Measurements from ENCODE around the gene TRPM3. TPM values are rescaled to one million over a fixed set of nuclear protein-coding genes. Genes with fewer than 3 reads are reported as not detected.

Gene TRPM3
- total RNA-seq, 4 donors from 2014 or later = 0.27 to 1.2 (median 0.47) TPM; not detected in 1

GRCh38 chr9:71032779-71033178, 88.6 kb downstream of the TRPM3 start:
- ATAC-seq = no peak
- Histone ChIP-seq H3K27me3 (no peaks in the 10 kb centered on the region), H3K9me3 (no peaks in the 10 kb centered on the region), H3K4me1 (no peaks in the 10 kb centered on the region), H3K27ac (no peak overlapping the region), H3K4me3 (no peak overlapping the region), H3K36me3 (no peaks in the 10 kb centered on the region)
- TF ChIP-seq POLR2A (IDR thresholded peaks at IDR 0.05) (no peak), EP300 (IDR thresholded peaks at IDR 0.05) (no peak), CTCF (IDR thresholded peaks at IDR 0.05) (no peak), POLR2AphosphoS5 (IDR thresholded peaks at IDR 0.05) (no peak)

DNA sequence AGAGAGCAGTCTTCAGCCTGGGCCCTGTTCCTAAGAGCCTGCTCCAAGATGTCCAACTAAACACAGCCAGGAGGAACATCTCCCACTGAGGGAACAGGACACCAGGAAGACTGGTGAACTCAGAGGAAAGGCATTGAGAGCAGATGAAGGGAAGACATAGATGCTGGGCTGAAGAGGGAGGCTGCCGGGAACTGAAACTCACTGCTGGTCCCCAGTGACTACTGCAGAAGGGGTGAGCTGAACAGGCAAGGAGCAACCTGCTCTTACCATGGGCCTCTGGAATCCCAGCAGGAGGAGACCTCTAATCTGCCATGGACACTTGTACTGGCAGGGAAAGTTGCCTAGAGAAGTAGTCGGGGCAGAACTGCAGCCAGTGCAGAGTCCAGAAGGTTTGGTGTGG, 95.7 kb downstream of the TRPM3 start:
- no peaks in the 10 kb centered on the region for H3K4me1 ChIP-seq
- TF ChIP-seq CTCF (IDR thresholded peaks at IDR 0.05) (no peak), EP300 (IDR thresholded peaks at IDR 0.05) (no peak), POLR2A (IDR thresholded peaks at IDR 0.05) (no peak), POLR2AphosphoS5 (IDR thresholded peaks at IDR 0.05) (no peak)
- no peaks in the 10 kb centered on the region for H3K36me3 ChIP-seq
- no peak overlapping the region for H3K4me3 ChIP-seq
- H3K27me3 ChIP-seq = no peaks in the 10 kb centered on the region
- WGBS, 2 donors (ENCODE audit: low coverage in 1 of 2) = 80 to 83% methylated on average over 1 of the region's 2 CpGs
- ATAC-seq = no peak
- H3K9me3 ChIP-seq = no peaks in the 10 kb centered on the region
- H3K27ac ChIP-seq = no peak overlapping the region

GRCh38 chr9:71025201-71025600, 96.2 kb downstream of the TRPM3 start:
- Histone ChIP-seq H3K4me3 (no peak overlapping the region), H3K36me3 (no peaks in the 10 kb centered on the region), H3K27me3 (no peaks in the 10 kb centered on the region), H3K27ac (no peak overlapping the region), H3K4me1 (no peaks in the 10 kb centered on the region), H3K9me3 (no peaks in the 10 kb centered on the region)
- no peak for TF ChIP-seq POLR2A (IDR thresholded peaks at IDR 0.05)
- TF ChIP-seq CTCF (IDR thresholded peaks at IDR 0.05) = no peak
- no peak for TF ChIP-seq EP300 (IDR thresholded peaks at IDR 0.05)
- no peak for TF ChIP-seq POLR2AphosphoS5 (IDR thresholded peaks at IDR 0.05)
- WGBS, 2 donors (ENCODE audit: low coverage in 1 of 2) = 54% methylated on average over 6 of the region's 6 CpGs
- ATAC-seq = no peak

DNA sequence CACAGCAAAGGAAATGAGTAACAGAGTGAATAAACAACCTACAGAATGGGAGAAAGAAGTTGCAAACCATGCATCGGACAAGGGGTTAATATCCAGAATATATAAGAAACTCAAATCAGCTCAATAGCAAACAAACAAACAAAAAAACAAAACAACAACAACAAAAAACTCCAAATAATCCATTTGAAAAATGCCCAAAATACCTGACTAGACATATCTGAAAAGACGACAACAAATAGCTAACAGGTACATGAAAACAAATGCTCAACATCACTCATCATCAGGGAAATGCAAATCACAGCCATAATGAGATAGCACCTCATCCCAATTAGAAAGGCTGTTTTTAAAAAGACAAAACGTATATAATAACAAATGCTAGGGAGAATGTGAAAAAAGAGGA, 111.2 kb downstream of the TRPM3 start:
- no peaks in the 10 kb centered on the region for H3K27me3 ChIP-seq
- no peaks in the 10 kb centered on the region for H3K36me3 ChIP-seq
- WGBS, 2 donors (ENCODE audit: low coverage in 1 of 2) = 62 to 82% methylated on average over 2 to 3 of the region's 3 CpGs
- H3K9me3 ChIP-seq = peaks cover 0 to 13% (median 0%) of the 10 kb centered on the region in 3 donors
- TF ChIP-seq EP300 (IDR thresholded peaks at IDR 0.05) (no peak), POLR2A (IDR thresholded peaks at IDR 0.05) (no peak), POLR2AphosphoS5 (IDR thresholded peaks at IDR 0.05) (no peak), CTCF (IDR thresholded peaks at IDR 0.05) (no peak)
- ATAC-seq = no peak
- H3K27ac ChIP-seq = no peak overlapping the region
- H3K4me1 ChIP-seq = no peaks in the 10 kb centered on the region
- no peak overlapping the region for H3K4me3 ChIP-seq

DNA sequence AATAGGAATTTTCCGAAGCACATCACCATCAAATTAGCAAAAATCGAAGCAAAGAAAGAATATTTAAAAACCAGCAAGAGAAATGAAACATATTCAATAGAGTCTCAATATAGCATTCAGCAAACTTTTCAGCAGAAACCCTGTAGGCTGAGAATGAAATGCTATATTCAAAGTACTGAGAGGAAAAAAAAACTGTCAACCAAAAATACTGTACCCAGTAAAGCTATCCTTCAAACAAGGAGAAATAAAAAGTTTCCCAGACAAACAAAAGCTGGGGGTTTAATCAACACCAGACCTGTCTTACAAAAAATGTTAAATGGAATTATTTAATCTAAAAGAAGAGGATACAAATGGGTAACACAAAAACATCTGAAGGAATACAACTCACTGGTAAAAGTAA, 116.0 kb downstream of the TRPM3 start:
- WGBS, 2 donors (ENCODE audit: low coverage in 1 of 2) = 88 to 94% methylated on average over 2 of the region's 2 CpGs
- TF ChIP-seq POLR2A (IDR thresholded peaks at IDR 0.05) = no peak
- no peak for TF ChIP-seq EP300 (IDR thresholded peaks at IDR 0.05)
- no peak for TF ChIP-seq CTCF (IDR thresholded peaks at IDR 0.05)
- TF ChIP-seq POLR2AphosphoS5 (IDR thresholded peaks at IDR 0.05) = no peak

More for the DNA sequence above, 116.0 kb downstream of the TRPM3 start:
- H3K4me1 ChIP-seq = no peaks in the 10 kb centered on the region
- peaks cover 0 to 28% (median 0%) of the 10 kb centered on the region in 3 donors for H3K9me3 ChIP-seq
- ATAC-seq = no peak
- H3K4me3 ChIP-seq = no peak overlapping the region
- no peak overlapping the region for H3K27ac ChIP-seq
- H3K36me3 ChIP-seq = no peaks in the 10 kb centered on the region
- no peaks in the 10 kb centered on the region for H3K27me3 ChIP-seq
